Hepatocyte (in vitro differentiated cells): Measurements from ENCODE around the gene TMEM270.

Experiments used
- EZH2 ChIP-seq: fragments of 200-600 bp; sonication (generic); IDR thresholded peaks from 2 replicates; pipeline ENCODE4 v1.6.1; 2016; ENCODE audit warnings: antibody characterized with exemption, mild to moderate bottlenecking, borderline replicate concordance
- EZH2phosphoT487 ChIP-seq: fragments of 200-600 bp; sonication (generic); IDR thresholded peaks from one replicate; pipeline ENCODE4 v1.6.1; 2018; ENCODE audit warnings: antibody characterized with exemption, mild to moderate bottlenecking, low read depth, moderate library complexity; ENCODE audit not compliant: unreplicated experiment, severe bottlenecking
- TF ChIP-seq, protein P1 (sequence below): fragments of 200-600 bp; sonication (generic); IDR thresholded peaks from 2 replicates; pipeline ENCODE4 v1.5.1; 2016; ENCODE audit warnings: antibody characterized with exemption, mild to moderate bottlenecking; ENCODE audit not compliant: poor library complexity

DNA sequence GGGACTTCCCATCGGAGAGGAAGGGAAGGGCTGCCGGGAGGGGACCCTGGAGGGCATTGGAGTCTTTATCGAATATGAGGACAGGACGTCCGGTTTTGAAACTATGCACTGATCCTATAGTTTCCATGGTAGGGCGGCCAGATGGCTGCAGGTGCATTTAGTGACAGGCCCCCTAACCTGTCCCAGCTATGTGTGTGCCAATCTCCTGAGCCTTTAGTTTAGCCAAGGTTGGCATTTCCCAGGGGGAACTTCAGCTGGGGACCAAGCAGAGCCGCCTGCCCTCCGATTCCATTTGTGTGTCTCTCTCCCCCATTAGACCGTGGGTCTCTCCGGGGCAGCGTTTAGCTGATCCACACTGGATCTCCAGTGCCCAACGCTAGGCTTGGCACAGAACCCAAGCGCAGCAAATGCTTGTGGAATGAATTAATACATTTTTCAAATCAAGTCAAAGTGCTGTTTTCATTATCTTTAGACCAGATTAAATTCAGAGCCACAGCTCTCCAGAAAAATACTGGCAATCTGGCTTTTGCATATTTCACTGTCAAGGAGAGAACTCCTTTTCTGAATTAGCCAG lies 19.9 kb downstream of the TMEM270 start:
- TF ChIP-seq, protein P1, sequence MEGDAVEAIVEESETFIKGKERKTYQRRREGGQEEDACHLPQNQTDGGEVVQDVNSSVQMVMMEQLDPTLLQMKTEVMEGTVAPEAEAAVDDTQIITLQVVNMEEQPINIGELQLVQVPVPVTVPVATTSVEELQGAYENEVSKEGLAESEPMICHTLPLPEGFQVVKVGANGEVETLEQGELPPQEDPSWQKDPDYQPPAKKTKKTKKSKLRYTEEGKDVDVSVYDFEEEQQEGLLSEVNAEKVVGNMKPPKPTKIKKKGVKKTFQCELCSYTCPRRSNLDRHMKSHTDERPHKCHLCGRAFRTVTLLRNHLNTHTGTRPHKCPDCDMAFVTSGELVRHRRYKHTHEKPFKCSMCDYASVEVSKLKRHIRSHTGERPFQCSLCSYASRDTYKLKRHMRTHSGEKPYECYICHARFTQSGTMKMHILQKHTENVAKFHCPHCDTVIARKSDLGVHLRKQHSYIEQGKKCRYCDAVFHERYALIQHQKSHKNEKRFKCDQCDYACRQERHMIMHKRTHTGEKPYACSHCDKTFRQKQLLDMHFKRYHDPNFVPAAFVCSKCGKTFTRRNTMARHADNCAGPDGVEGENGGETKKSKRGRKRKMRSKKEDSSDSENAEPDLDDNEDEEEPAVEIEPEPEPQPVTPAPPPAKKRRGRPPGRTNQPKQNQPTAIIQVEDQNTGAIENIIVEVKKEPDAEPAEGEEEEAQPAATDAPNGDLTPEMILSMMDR = no peak
- TF ChIP-seq EZH2 = no peak
- no peak for TF ChIP-seq EZH2phosphoT487
